Stomach (tissue), 4 donors: ENCODE measurements around the gene LAMB4.

Experiments
- POLR2AphosphoS5 ChIP-seq, 3 donors: sonication (generic); formaldehyde crosslinking; IDR thresholded peaks; one replicate each; pipeline ENCODE4 v1.6.1; 2016; ENCODE audit warnings: antibody characterized with exemption in 3 of 3
- TF ChIP-seq, protein P1 (sequence below), 7 experiments: fragments of 450-650 bp in 4 of 7; fragments of 200-600 bp in 3 of 7; sonication (generic) in 3 of 7; IDR thresholded peaks; one replicate each; pipeline ENCODE4 v1.5.1; 2016 to 2019; ENCODE audit warnings: antibody characterized with exemption in 7 of 7, control low read depth in 2 of 7, mild to moderate bottlenecking in 1 of 7

DNA sequence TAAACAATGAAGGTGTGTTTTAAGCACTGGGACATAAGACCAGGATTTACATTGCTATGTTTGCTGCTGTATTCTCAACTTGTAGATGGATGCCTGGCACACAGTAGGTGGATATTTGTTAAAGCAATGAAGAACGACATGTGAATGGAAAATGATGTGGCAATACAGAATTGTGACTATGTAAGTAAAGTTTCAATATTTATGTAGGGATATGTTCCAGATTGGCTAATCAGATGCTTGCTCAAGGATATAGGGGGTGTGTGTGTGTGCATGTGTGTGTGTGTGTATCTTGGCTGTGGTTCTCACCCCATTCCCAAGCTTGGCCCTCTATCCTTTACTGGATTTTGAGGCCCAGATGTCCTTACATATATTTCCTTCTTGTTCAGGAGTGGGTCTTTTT, 84.5 kb downstream of the LAMB4 start:
- TF ChIP-seq, protein P1, sequence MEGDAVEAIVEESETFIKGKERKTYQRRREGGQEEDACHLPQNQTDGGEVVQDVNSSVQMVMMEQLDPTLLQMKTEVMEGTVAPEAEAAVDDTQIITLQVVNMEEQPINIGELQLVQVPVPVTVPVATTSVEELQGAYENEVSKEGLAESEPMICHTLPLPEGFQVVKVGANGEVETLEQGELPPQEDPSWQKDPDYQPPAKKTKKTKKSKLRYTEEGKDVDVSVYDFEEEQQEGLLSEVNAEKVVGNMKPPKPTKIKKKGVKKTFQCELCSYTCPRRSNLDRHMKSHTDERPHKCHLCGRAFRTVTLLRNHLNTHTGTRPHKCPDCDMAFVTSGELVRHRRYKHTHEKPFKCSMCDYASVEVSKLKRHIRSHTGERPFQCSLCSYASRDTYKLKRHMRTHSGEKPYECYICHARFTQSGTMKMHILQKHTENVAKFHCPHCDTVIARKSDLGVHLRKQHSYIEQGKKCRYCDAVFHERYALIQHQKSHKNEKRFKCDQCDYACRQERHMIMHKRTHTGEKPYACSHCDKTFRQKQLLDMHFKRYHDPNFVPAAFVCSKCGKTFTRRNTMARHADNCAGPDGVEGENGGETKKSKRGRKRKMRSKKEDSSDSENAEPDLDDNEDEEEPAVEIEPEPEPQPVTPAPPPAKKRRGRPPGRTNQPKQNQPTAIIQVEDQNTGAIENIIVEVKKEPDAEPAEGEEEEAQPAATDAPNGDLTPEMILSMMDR (IDR thresholded peaks at IDR 0.05): no peak
- peak in 1 of 3 donors; percentile 4 for TF ChIP-seq POLR2AphosphoS5 (IDR thresholded peaks at IDR 0.05)
